ENCODE data around the gene TTC4. TPM values are rescaled to one million over a fixed set of nuclear protein-coding genes. Genes with fewer than 3 reads are reported as not detected.

The TTC4 gene
- total and polyA plus RNA-seq, 2 donors from 2014 or later: 18.0 to 21.5 TPM

DNA sequence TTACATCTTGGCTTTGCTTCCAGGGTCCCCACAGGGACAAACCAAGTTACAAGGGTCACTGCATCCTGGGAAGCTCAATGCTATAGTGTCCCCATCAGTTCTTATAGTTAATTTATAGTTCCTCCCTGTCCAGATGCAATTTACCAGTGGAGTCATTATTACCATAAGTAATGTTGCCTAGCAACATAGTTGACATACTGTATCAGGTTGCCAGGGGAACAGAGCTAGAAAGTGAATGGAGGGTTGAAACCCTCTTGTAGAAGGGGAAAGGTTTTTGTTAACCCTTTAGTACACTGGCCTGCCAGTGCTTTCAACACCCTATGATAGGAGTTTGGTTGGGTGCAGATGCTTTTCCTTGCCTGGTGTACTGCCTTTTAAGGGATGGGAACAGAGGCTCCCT lies 34.3 kb upstream of the TTC4 start:
- intact Hi-C loops (cut with DNase I): no loop called here

DNA sequence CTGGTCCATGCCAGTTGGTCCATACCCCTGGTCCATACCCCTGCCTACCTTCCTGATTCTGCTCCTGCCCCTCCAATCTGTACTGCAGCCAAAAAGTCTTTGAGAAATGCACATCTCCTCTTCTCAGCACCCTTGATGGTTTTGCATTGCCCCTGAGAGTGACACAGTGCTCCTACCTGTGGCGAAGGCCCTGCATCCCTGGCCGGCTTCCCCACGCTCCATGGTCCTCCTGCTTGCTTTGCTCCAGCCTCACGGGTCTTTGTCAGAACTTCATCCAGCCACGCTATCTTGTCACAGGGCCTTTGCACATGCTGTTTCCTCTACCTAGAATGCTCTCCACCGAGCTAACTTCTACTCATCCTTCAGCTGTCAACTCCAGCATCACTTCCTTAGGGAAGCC lies 32.2 kb upstream of the TTC4 start:
- H3K27me3 ChIP-seq (ENCODE audit: control insufficient read depth, insufficient read depth, low read length): no peaks in the 10 kb centered on the region
- no peak for FAIRE-seq
- TF ChIP-seq, protein P1, sequence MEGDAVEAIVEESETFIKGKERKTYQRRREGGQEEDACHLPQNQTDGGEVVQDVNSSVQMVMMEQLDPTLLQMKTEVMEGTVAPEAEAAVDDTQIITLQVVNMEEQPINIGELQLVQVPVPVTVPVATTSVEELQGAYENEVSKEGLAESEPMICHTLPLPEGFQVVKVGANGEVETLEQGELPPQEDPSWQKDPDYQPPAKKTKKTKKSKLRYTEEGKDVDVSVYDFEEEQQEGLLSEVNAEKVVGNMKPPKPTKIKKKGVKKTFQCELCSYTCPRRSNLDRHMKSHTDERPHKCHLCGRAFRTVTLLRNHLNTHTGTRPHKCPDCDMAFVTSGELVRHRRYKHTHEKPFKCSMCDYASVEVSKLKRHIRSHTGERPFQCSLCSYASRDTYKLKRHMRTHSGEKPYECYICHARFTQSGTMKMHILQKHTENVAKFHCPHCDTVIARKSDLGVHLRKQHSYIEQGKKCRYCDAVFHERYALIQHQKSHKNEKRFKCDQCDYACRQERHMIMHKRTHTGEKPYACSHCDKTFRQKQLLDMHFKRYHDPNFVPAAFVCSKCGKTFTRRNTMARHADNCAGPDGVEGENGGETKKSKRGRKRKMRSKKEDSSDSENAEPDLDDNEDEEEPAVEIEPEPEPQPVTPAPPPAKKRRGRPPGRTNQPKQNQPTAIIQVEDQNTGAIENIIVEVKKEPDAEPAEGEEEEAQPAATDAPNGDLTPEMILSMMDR (IDR thresholded peaks at IDR 0.05; ENCODE audit: borderline replicate concordance, extremely low read depth, insufficient read depth): no peak
- H3K36me3 ChIP-seq (ENCODE audit: control insufficient read depth in 2 of 3, insufficient read depth in 3 of 3, low read length in 3 of 3): peaks cover 0 to 3% (median 0%) of the 10 kb centered on the region in 3 donors
- no peak overlapping the region for H3K4me3 ChIP-seq (ENCODE audit: low read length in 3 of 3)
- no peak overlapping the region for H3K27ac ChIP-seq (ENCODE audit: low read depth in 2 of 2, low read length in 2 of 2)
- intact Hi-C loops (cut with DNase I): no loop called here
- no peak overlapping the region for H3K9ac ChIP-seq (ENCODE audit: low read length in 3 of 3)
- H3K9me3 ChIP-seq (ENCODE audit: control insufficient read depth in 2 of 3, insufficient read depth in 1 of 3, low read length in 3 of 3): no peaks in the 10 kb centered on the region
- DNase-seq: no peak
- H3K4me1 ChIP-seq (ENCODE audit: control insufficient read depth in 2 of 3, insufficient read depth in 2 of 3, low read depth in 1 of 3, low read length in 3 of 3): peaks cover 0 to 3% (median 0%) of the 10 kb centered on the region in 3 donors

More for the DNA sequence above, 34.3 kb upstream of the TTC4 start:
- FAIRE-seq (no peak), DNase-seq (peak in 3 of 5 donors; percentile 40 to 82 (median 72))
- TF ChIP-seq, protein P1 (IDR thresholded peaks at IDR 0.05; ENCODE audit: borderline replicate concordance, extremely low read depth, insufficient read depth): no peak
- H3K27me3 ChIP-seq (ENCODE audit: control insufficient read depth, insufficient read depth, low read length): no peaks in the 10 kb centered on the region
- H3K4me1 ChIP-seq (ENCODE audit: control insufficient read depth in 2 of 3, insufficient read depth in 2 of 3, low read depth in 1 of 3, low read length in 3 of 3): peaks cover 0 to 3% (median 0%) of the 10 kb centered on the region in 3 donors
- H3K27ac ChIP-seq (ENCODE audit: low read depth in 2 of 2, low read length in 2 of 2): no peak overlapping the region
- H3K9ac ChIP-seq (ENCODE audit: low read length in 3 of 3): no peak overlapping the region
- H3K4me3 ChIP-seq (ENCODE audit: low read length in 3 of 3): no peak overlapping the region
- H3K36me3 ChIP-seq (ENCODE audit: control insufficient read depth in 2 of 3, insufficient read depth in 3 of 3, low read length in 3 of 3): peaks cover 0 to 3% (median 0%) of the 10 kb centered on the region in 3 donors
- H3K9me3 ChIP-seq (ENCODE audit: control insufficient read depth in 2 of 3, insufficient read depth in 1 of 3, low read length in 3 of 3): no peaks in the 10 kb centered on the region

DNA sequence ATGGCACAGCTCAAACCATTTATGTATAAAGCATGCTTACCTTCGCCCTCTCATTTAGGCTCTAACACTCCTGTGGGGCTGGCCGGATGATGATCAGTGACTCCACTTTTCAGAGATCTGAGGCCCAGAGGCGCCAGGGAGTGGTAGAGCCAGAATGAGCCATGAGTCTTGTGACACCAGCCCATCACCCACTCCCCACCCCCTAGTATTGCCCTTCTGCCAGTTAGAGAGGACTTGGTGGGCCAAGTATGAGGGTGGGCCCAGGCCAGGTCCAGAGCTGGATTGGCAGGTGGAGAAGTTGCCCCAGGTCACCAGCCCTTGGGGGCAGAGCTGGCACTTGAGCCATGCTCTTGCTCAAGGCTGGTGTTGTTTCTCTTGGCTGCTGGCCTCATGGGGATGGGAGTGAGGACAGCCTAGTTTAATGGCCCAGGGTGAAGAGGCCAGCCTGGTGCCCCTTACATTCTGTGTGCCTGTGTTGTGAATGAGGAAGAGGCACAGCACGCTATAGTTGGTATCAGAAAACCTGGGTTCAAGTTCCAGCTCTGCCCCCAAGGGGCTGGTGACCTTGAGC lies 30.2 kb upstream of the TTC4 start:
- Histone ChIP-seq H3K9ac (ENCODE audit: low read length in 3 of 3) (no peak overlapping the region), H3K36me3 (ENCODE audit: control insufficient read depth in 2 of 3, insufficient read depth in 3 of 3, low read length in 3 of 3) (peaks cover 0 to 3% (median 0%) of the 10 kb centered on the region in 3 donors), H3K27ac (ENCODE audit: low read depth in 2 of 2, low read length in 2 of 2) (no peak overlapping the region), H3K9me3 (ENCODE audit: control insufficient read depth in 2 of 3, insufficient read depth in 1 of 3, low read length in 3 of 3) (no peaks in the 10 kb centered on the region), H3K4me3 (ENCODE audit: low read length in 3 of 3) (no peak overlapping the region), H3K4me1 (ENCODE audit: control insufficient read depth in 2 of 3, insufficient read depth in 2 of 3, low read depth in 1 of 3, low read length in 3 of 3) (peaks cover 0 to 3% (median 0%) of the 10 kb centered on the region in 3 donors), H3K27me3 (ENCODE audit: control insufficient read depth, insufficient read depth, low read length) (no peaks in the 10 kb centered on the region)
- FAIRE-seq (no peak), DNase-seq (no peak)
- intact Hi-C loops (cut with DNase I): no loop called here
- TF ChIP-seq, protein P1 (IDR thresholded peaks at IDR 0.05; ENCODE audit: borderline replicate concordance, extremely low read depth, insufficient read depth): no peak
